HepG2 (cell line): Measurements from ENCODE around the gene RCBTB1. TPM values are rescaled to one million over a fixed set of nuclear protein-coding genes. Genes with fewer than 3 reads are reported as not detected.

Experiments used
- ATAC-seq: fragments of 200-7000 bp; cut with Tn5 transposase; 3 replicates; pipeline ENCODE4 v1.9.1; 2020; ENCODE audit warnings: mild to moderate bottlenecking, moderate library complexity
- BruUV-seq: library from RNA; stranded (reverse); fragments of 400-500 nt; replicated peaks from 2 replicates; lab custom pipeline; 2021; lab: Mats Ljungman, UMichigan
- CTCF ChIA-PET: fragments of 300-600 bp; formaldehyde crosslinking; extraction: SDS; loops from one replicate; lab custom pipeline; 2021; ENCODE audit warnings: low total read pairs, inconsistent platforms, low intra/inter-chr PET ratio; lab: Yijun Ruan, JAX
- POLR2A ChIA-PET: fragments of 350-600 bp; sonication (Branson Sonifier 250); formaldehyde crosslinking; loops from one replicate; lab custom pipeline; 2020; ENCODE audit warnings: antibody characterized with exemption, inconsistent platforms; lab: Yijun Ruan, JAX
- DNase-seq: peaks from one replicate; pipeline ENCODE4 v3.0.0-alpha.2; 2015; ENCODE audit warnings: low spot score
- FAIRE-seq: peaks from 3 replicates; lab custom pipeline; 2011; peaks lifted over from hg19 to GRCh38; lab: Jason Lieb, UNC
- H2AFZ ChIP-seq: one replicate; pipeline ENCODE4 v1.6.1; 2011; ENCODE audit warnings: low read length, inconsistent platforms
- H3K27ac ChIP-seq: fragments of 300-600 bp; 3 replicates; pipeline ENCODE4 v1.8.0; 2011; ENCODE audit warnings: mixed run types, mild to moderate bottlenecking, mixed read lengths, low read length, inconsistent platforms; ENCODE audit not compliant: insufficient read depth; ENCODE audit errors: extremely low read length
- H3K27me3 ChIP-seq, 2 experiments: fragments of 200-600 bp in 1 of 2; 2 replicates in 1 of 2; 3 replicates in 1 of 2; pipeline versions ENCODE4 v1.6.0 to v1.8.0; 2011; ENCODE audit warnings: low read length in 2 of 2, mild to moderate bottlenecking in 2 of 2, moderate library complexity in 2 of 2, inconsistent platforms in 1 of 2; ENCODE audit not compliant: insufficient read depth in 2 of 2, control insufficient read depth in 1 of 2
- H3K36me3 ChIP-seq, 2 experiments: fragments of 200-600 bp in 1 of 2; replicated peaks in 1 of 2; 2 replicates in 1 of 2; 3 replicates in 1 of 2; pipeline versions ENCODE4 v1.5.1 to v1.8.0; 2011; ENCODE audit warnings: low read length in 2 of 2, inconsistent platforms in 1 of 2; ENCODE audit not compliant: insufficient read depth in 2 of 2, control insufficient read depth in 1 of 2
- H3K4me1 ChIP-seq: 2 replicates; pipeline ENCODE4 v1.5.1; 2012; ENCODE audit warnings: low read length, inconsistent platforms; ENCODE audit not compliant: insufficient read depth
- H3K4me2 ChIP-seq: 2 replicates; pipeline ENCODE4 v1.6.0; 2011; ENCODE audit warnings: low read depth, low read length, inconsistent platforms
- H3K4me3 ChIP-seq, 3 experiments: fragments of 200-600 bp in 1 of 3; sonication (generic), shearing (Covaris generic) in 1 of 3; replicated peaks in 1 of 3; 2 replicates each; pipeline ENCODE4 v1.5.1; 2011 to 2016; ENCODE audit warnings: low read length in 3 of 3, inconsistent platforms in 2 of 3, low read depth in 2 of 3, mild to moderate bottlenecking in 2 of 3, control low read depth in 1 of 3, mixed read lengths in 1 of 3; ENCODE audit not compliant: insufficient read depth in 1 of 3
- H3K79me2 ChIP-seq: one replicate; pipeline ENCODE4 v1.6.1; 2011; ENCODE audit warnings: low read length, inconsistent platforms; ENCODE audit not compliant: insufficient read depth
- H3K9ac ChIP-seq: 2 replicates; pipeline ENCODE4 v1.6.0; 2011; ENCODE audit warnings: mild to moderate bottlenecking, low read depth, low read length, inconsistent platforms; ENCODE audit not compliant: insufficient read depth
- H3K9me3 ChIP-seq: 2 replicates; pipeline ENCODE4 v1.5.1; 2012; ENCODE audit warnings: mild to moderate bottlenecking, low read length
- H4K20me1 ChIP-seq: 2 replicates; pipeline ENCODE4 v1.6.0; 2011; ENCODE audit warnings: inconsistent platforms, mild to moderate bottlenecking, low read length, moderate library complexity; ENCODE audit not compliant: insufficient read depth
- ATRX ChIP-seq: sonication (generic); formaldehyde crosslinking; IDR thresholded peaks from 2 replicates; pipeline ENCODE4 v1.4.0; 2020; ENCODE audit warnings: missing genetic modification reagents, borderline replicate concordance
- HNRNPH1 ChIP-seq: fragments of 200-400 bp; formaldehyde crosslinking; optimal IDR thresholded peaks from 2 replicates; pipeline ENCODE3; 2017; ENCODE audit warnings: mild to moderate bottlenecking, low read depth, low read length
- MBD4 ChIP-seq: IDR thresholded peaks from 2 replicates; pipeline ENCODE4 v1.6.1; 2012; ENCODE audit warnings: low read length, inconsistent platforms, borderline replicate concordance
- TBL1XR1 ChIP-seq: fragments of 150-350 bp; IDR thresholded peaks from 2 replicates; pipeline ENCODE4 v1.6.1; 2014; ENCODE audit warnings: borderline replicate concordance, low read length; ENCODE audit not compliant: partially characterized antibody
- ZNF3 ChIP-seq: IDR thresholded peaks from 2 replicates; pipeline ENCODE4 v1.7.0; 2017; ENCODE audit warnings: inconsistent platforms
- ZNF468 ChIP-seq: sonication (generic); formaldehyde crosslinking; IDR thresholded peaks from 2 replicates; pipeline ENCODE4 v1.8.0; 2022; ENCODE audit warnings: mild to moderate bottlenecking, moderate library complexity, missing genetic modification reagents
- ZNF530 ChIP-seq: sonication (generic); formaldehyde crosslinking; IDR thresholded peaks from 2 replicates; pipeline ENCODE4 v1.5.0; 2020; ENCODE audit warnings: low read depth, mild to moderate bottlenecking, missing genetic modification reagents
- WGBS: methylation state at CpG from one replicate; pipeline ENCODE4 v1.1.6; 2017; ENCODE audit warnings: low lambda C conversion rate; 5-methylcytosine and 5-hydroxymethylcytosine counted together
- in situ Hi-C: cut with HindIII; loops from 2 replicates; pipeline ENCODE4 v1.10.0; 2017; ENCODE audit warnings: low pct_unique_long_range_greater_than_20kb; ENCODE audit not compliant: extremely low pct_ligation_motif_present
- intact Hi-C: fragments of 100-400 bp; cut with micrococcal nuclease; formaldehyde crosslinking; loops from one replicate; pipeline ENCODE4 v1.10.0; 2022; ENCODE audit not compliant: unreplicated experiment
- polyA plus RNA-seq, 8 experiments: library from polyadenylated mRNA; depleted of rRNA in 3 of 8; stranded (reverse) in 7 of 8; unstranded in 1 of 8; fragments of >200 nt; fragmentation: Illumina TruSeq in 4 of 8; extraction: Trizol in 4 of 8; gene quantifications; 2 replicates each; pipeline versions ENCODE4 v1.2.1 to v1.2.3, GENCODE V29; 2011 to 2016; ENCODE audit warnings: low read depth in 4 of 8, missing spikeins in 1 of 8, mixed read lengths in 1 of 8; ENCODE audit not compliant: insufficient read depth in 1 of 8
- total RNA-seq, 5 experiments: library from RNA; depleted of rRNA; stranded (reverse); fragments of >200 nt; fragmentation: Illumina TruSeq; extraction: Trizol; gene quantifications; 2 replicates each; pipeline ENCODE4 v1.2.3, GENCODE V29; 2016; ENCODE audit warnings: low read depth in 1 of 5
- TF ChIP-seq, protein P1 (sequence below): sonication (generic); formaldehyde crosslinking; conservative IDR thresholded peaks from 2 replicates; pipeline ENCODE4 v1.4.0; 2020; ENCODE audit warnings: missing genetic modification reagents
- TF ChIP-seq, protein P2 (sequence below): sonication (generic); formaldehyde crosslinking; IDR thresholded peaks from 2 replicates; pipeline ENCODE4 v1.5.1; 2020; ENCODE audit warnings: missing genetic modification reagents, mild to moderate bottlenecking, borderline replicate concordance

Gene RCBTB1
- total and polyA plus RNA-seq, 2 of the 13 experiments (the other 11 are each of a cell fraction or from before 2014, with no cell fraction given): 13.4 to 21.6 TPM

DNA sequence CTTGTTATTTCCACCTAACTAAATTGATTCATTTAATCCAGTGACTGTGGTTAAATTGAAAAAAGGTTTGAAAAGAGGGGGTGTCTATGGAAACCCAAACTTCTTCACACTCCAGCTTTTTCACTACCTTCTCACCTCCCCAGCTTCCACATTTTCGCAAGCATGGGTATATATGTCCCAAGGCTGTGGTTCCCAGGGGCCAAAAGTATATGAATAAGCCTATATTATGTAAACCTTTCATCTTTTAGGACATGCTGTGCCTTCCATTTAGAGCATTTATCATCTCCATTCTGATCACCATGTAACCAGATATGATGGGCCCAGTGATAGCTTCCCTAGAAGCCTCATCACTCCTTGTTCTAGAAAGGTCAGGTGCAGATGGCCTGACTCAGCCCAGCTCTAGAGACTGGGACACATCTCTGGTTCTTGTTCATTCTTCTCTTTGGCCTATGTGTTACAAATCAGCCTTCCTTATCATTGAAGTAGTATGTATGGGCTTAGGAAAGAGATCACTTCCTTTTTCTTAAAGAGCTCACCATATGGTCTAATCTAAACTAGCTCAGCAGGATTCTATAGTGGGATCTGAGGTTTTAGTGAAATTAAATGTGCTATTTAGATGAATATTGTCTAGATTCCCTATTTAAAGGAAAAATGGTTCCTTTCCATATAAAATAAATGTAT, 23.4 kb upstream of the RCBTB1 start (continued):
- no peak for TF ChIP-seq ATRX (CRISPR knock-in tag)
- TF ChIP-seq, protein P1, sequence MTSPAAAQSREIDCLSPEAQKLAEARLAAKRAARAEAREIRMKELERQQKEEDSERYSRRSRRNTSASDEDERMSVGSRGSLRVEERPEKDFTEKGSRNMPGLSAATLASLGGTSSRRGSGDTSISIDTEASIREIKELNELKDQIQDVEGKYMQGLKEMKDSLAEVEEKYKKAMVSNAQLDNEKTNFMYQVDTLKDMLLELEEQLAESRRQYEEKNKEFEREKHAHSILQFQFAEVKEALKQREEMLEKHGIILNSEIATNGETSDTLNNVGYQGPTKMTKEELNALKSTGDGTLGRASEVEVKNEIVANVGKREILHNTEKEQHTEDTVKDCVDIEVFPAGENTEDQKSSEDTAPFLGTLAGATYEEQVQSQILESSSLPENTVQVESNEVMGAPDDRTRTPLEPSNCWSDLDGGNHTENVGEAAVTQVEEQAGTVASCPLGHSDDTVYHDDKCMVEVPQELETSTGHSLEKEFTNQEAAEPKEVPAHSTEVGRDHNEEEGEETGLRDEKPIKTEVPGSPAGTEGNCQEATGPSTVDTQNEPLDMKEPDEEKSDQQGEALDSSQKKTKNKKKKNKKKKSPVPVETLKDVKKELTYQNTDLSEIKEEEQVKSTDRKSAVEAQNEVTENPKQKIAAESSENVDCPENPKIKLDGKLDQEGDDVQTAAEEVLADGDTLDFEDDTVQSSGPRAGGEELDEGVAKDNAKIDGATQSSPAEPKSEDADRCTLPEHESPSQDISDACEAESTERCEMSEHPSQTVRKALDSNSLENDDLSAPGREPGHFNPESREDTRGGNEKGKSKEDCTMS (CRISPR knock-in tag): no peak

DNA sequence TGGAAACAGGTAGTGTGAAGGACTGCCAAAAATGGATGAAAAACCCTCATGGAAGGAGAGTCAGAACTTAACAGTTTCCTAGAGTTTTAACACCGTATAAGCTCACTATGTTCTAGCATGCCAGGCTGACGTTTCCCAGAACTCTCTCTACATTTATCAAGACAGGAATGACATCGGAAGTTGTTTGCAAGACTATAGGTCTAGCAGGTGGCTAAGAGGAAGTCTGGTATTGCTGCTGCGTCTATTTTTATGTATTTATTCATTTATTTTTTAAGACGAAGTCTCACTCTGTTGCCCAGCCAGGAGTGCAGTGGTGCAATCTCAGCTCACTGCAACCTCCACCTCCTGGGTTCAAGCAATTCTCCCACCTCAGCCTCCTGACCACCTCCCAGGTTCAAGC, 22.4 kb upstream of the RCBTB1 start:
- H2AFZ ChIP-seq: no peak overlapping the region
- in situ Hi-C loops: loop anchor here (5.0 kb wide), 2 partner anchors 185 to 305 kb away; no protein-coding TSS in a partner anchor
- DNase-seq (no peak), FAIRE-seq (no peak), ATAC-seq (no peak)
- ChIA-PET CTCF (interaction anchor here (0.9 to 2.4 kb wide), 7 partner anchors 47 to 368 kb away, joined by 3 to 35 read pairs (median 5); no protein-coding TSS in a partner anchor), POLR2A (interaction anchor here (1.4 kb wide), 1 partner anchor 21 kb away, joined by 3 read pairs; the partner anchor contains the start of gene ARL11)
- WGBS: 30% methylated on average over 5 of the region's 5 CpGs
- no peaks in the 10 kb centered on the region for H3K36me3 ChIP-seq
- H3K4me3 ChIP-seq: no peak overlapping the region
- H3K79me2 ChIP-seq: no peaks in the 10 kb centered on the region
- no peak overlapping the region for H3K27ac ChIP-seq
- no peaks in the 10 kb centered on the region for H3K9me3 ChIP-seq
- no peaks in the 10 kb centered on the region for H4K20me1 ChIP-seq
- H3K27me3 ChIP-seq: no peaks in the 10 kb centered on the region
- no peak overlapping the region for H3K9ac ChIP-seq
- H3K4me2 ChIP-seq: no peak overlapping the region
- intact Hi-C loops: loop anchor here (1.0 to 2.0 kb wide), 5 partner anchors 47 to 306 kb away; no protein-coding TSS in a partner anchor
- H3K4me1 ChIP-seq: peaks cover 32% of the 10 kb centered on the region
- no TSS peak for BruUV-seq
- TF ChIP-seq ZNF3 (CRISPR knock-in tag): no peak
- TF ChIP-seq, protein P1 (CRISPR knock-in tag): no peak
- no peak for TF ChIP-seq TBL1XR1
- TF ChIP-seq HNRNPH1: no peak
- TF ChIP-seq, protein P2, sequence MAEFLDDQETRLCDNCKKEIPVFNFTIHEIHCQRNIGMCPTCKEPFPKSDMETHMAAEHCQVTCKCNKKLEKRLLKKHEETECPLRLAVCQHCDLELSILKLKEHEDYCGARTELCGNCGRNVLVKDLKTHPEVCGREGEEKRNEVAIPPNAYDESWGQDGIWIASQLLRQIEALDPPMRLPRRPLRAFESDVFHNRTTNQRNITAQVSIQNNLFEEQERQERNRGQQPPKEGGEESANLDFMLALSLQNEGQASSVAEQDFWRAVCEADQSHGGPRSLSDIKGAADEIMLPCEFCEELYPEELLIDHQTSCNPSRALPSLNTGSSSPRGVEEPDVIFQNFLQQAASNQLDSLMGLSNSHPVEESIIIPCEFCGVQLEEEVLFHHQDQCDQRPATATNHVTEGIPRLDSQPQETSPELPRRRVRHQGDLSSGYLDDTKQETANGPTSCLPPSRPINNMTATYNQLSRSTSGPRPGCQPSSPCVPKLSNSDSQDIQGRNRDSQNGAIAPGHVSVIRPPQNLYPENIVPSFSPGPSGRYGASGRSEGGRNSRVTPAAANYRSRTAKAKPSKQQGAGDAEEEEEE (CRISPR knock-in tag): no peak
- TF ChIP-seq ZNF530 (CRISPR knock-in tag): no peak
- no peak for TF ChIP-seq MBD4
- no peak for TF ChIP-seq ZNF468 (CRISPR knock-in tag)
